ENCODE results near the gene RMRP. TPM values are rescaled to one million over a fixed set of nuclear protein-coding genes. Genes with fewer than 3 reads are reported as not detected.

The RMRP gene
- total and polyA plus RNA-seq, 2 of the 4 experiments (the other 2 are of a cell fraction): 39.7 to 13,690 TPM

DNA sequence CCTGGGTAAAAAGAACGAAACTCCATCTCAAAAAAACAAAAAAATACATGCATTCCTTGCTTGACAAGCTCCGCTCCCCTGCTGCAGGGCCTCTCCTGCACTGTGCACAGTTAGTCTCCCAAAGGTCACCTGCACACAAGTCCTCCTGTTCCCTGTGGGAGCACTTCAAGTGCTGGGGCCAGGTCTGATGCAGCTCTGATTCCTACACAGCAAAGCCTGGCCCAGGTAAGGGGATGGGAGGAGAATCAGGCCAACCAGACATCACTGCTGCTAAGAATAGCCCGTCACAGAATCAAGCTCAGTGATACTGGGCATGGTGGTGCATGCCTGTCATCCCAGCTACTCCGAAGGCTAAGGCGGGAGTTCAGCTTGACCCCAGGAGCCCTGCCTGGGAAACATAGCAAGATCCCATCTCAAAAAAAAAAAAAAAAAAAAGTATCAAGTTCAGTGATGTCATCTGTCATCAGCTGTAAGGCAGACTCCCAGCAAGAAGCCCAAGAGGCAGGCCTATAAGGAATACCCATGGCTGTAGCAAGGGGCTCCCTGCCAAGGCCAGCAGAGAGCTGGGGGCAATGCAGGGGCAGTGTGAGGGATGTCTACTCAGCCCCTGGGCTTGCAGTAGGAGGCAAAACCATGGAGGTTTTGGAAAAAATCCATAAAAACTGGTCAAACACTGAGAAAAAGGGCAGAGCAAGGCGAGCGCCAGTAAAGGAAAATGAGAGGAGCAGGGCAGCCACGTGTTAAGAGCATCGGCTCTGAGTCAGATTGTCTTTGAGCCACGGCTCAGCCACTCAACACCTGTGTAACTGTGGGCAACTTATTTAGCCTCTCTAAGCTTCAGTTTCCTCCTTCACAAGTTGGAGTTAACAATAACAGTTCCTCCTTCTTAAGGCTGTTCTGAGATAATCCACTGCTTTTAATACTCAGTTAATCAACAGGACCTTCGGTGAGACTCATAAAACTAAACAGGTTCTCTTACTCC lies 28.7 kb upstream of the RMRP start:
- intact Hi-C loops (cut with micrococcal nuclease) (loop anchor here (10.0 kb wide), 1 partner anchor 82 kb away; the partner anchor contains the start of gene TESK1), dilution Hi-C loops (cut with HindIII; ENCODE audit: low sequenced_read_pairs, unreplicated experiment) (no loop called here), in situ Hi-C loops (cut with MboI; ENCODE audit: low sequenced_read_pairs) (no loop called here)
- H3K4ac ChIP-seq (ENCODE audit: low read depth, low read length): no peak overlapping the region
- peaks cover 41% of the 10 kb centered on the region for H3K9me1 ChIP-seq (ENCODE audit: insufficient read depth, low read length)
- H3K23ac ChIP-seq (ENCODE audit: low read depth, low read length): peak overlapping the region; percentile 92
- ChIA-PET POLR2A (ENCODE audit: unreplicated experiment) (interaction anchor here (0.6 to 3.8 kb wide), 9 partner anchors 8 to 29 kb away, joined by 3 to 14 read pairs (median 5); partner anchors contain the start of genes CCDC107 and RMRP), CTCF (no interaction called here)
- H2BK5ac ChIP-seq (ENCODE audit: low read depth, low read length, poor library complexity, severe bottlenecking): peak overlapping the region; percentile 98
- H2AK9ac ChIP-seq (replicated peaks; ENCODE audit: low read depth, low read length, poor library complexity): peak overlapping the region; percentile 34
- no peaks in the 10 kb centered on the region for H3K27me3 ChIP-seq (ENCODE audit: control insufficient read depth, insufficient read depth, low read length)
- H2BK20ac ChIP-seq (ENCODE audit: low read depth, low read length): no peak overlapping the region
- H2AFZ ChIP-seq (replicated peaks; ENCODE audit: low read length, poor library complexity): peak overlapping the region; percentile 17
- DNase-seq (peak; percentile 60), ATAC-seq (ENCODE audit: low read depth) (no peak)
- H4K8ac ChIP-seq (ENCODE audit: low read depth in 2 of 2, low read length in 2 of 2): no peak overlapping the region
- H3K79me1 ChIP-seq (ENCODE audit: low read depth in 1 of 2, low read length in 2 of 2): peaks cover 13 to 85% of the 10 kb centered on the region in 2 experiments
- H3K9ac ChIP-seq (ENCODE audit: low read depth, low read length): peak overlapping the region; percentile 58
- H3K4me3 ChIP-seq (ENCODE audit: insufficient read depth, low read depth, low read length): peak overlapping the region; percentile 26
- H3K4me1 ChIP-seq (ENCODE audit: control insufficient read depth, insufficient read depth, low read length): peaks cover 51% of the 10 kb centered on the region
- peak overlapping the region; percentile 50 for H3K14ac ChIP-seq (replicated peaks; ENCODE audit: low read depth, low read length)
- peaks cover 65% of the 10 kb centered on the region for H3K36me3 ChIP-seq (ENCODE audit: control insufficient read depth, insufficient read depth, low read length)
- no peak overlapping the region for H4K5ac ChIP-seq (ENCODE audit: low read depth, low read length)
- no peak overlapping the region for H4K91ac ChIP-seq (ENCODE audit: insufficient read depth, low read depth, low read length)
- TF ChIP-seq CHD1 (IDR thresholded peaks at IDR 0.05; ENCODE audit: low read depth, low read length): no peak
- TF ChIP-seq MXI1 (IDR thresholded peaks at IDR 0.05; ENCODE audit: borderline replicate concordance, low read depth, low read length): peak; percentile 45; the same call in 1 of the 2 replicates
- TF ChIP-seq, protein P1, sequence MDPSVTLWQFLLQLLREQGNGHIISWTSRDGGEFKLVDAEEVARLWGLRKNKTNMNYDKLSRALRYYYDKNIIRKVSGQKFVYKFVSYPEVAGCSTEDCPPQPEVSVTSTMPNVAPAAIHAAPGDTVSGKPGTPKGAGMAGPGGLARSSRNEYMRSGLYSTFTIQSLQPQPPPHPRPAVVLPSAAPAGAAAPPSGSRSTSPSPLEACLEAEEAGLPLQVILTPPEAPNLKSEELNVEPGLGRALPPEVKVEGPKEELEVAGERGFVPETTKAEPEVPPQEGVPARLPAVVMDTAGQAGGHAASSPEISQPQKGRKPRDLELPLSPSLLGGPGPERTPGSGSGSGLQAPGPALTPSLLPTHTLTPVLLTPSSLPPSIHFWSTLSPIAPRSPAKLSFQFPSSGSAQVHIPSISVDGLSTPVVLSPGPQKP (IDR thresholded peaks at IDR 0.05; ENCODE audit: borderline replicate concordance, low read depth, low read length): no peak
- peak overlapping the region; percentile 8; the same call in 1 of the 2 replicates for H3K18ac ChIP-seq (ENCODE audit: low read depth, low read length)
- no TSS peak for BruUV-seq (replicated peaks)
- WGBS, 2 experiments (ENCODE audit: extremely low coverage in 2 of 2, insufficient read length in 1 of 2): 68% methylated on average over 3 of the region's 11 CpGs; no CpG with 5 or more reads in 1 of the 2 experiments
- no peak overlapping the region for H2BK120ac ChIP-seq (ENCODE audit: low read depth, low read length)
- peak overlapping the region; percentile 22; the same call in 1 of the 2 replicates for H3K56ac ChIP-seq (ENCODE audit: extremely low read depth, insufficient read depth, low read length)
- H3K27ac ChIP-seq (ENCODE audit: insufficient read depth, low read length): peak overlapping the region; percentile 18
- H2AK5ac ChIP-seq (ENCODE audit: low read depth, low read length): no peak overlapping the region
- H3K4me2 ChIP-seq (ENCODE audit: low read depth, low read length): peak overlapping the region; percentile 97
- H2BK15ac ChIP-seq (ENCODE audit: low read depth, low read length): no peak overlapping the region
- no peaks in the 10 kb centered on the region for H3K9me3 ChIP-seq (ENCODE audit: control insufficient read depth, insufficient read depth, low read length)
- peaks cover 82% of the 10 kb centered on the region for H4K20me1 ChIP-seq (ENCODE audit: insufficient read depth, low read length)
